ENCODE results near the gene EGFLAM.

The EGFLAM gene

DNA sequence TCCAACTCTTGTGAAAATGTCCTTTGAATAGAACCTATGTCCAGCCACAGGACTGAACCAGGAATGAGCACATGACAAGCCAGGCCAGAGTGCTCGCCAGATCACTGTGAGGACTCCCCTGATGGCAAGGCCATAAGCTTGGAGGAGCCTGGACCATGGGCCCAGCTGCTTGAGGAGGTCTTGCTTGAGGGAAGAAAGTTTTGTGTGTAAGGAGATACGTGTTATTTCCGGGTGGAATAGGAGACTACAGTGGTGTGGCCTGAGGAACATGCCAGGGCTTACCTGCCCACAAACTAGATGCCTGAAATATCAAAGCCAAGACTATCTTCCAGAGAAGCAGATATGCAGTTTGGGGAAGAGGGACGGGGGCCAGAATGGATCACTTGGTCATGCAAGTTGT lies 213.3 kb downstream of the EGFLAM start:
- DNase-seq (ENCODE audit: low read depth), result no peak

DNA sequence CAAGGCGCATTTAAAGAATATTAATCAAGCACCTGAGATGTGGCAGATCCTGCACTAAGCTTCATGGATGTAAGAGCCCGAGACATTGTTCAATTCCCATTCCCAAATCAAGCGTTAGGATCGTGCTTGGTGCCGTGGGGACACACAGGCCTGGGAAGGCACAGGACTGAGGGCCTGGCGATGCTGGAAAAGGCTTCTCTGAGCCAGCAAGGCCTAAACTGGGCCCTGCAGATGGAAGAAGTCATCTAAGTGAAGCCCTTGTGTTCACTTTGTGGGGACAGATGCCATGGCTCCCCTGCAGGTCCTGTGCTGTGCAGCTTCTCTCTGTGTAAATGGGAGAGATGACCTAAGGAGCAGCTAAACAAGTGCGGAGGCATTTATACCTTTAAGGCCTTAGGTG lies 214.2 kb downstream of the EGFLAM start:
- DNase-seq (ENCODE audit: low read depth), result no peak

DNA sequence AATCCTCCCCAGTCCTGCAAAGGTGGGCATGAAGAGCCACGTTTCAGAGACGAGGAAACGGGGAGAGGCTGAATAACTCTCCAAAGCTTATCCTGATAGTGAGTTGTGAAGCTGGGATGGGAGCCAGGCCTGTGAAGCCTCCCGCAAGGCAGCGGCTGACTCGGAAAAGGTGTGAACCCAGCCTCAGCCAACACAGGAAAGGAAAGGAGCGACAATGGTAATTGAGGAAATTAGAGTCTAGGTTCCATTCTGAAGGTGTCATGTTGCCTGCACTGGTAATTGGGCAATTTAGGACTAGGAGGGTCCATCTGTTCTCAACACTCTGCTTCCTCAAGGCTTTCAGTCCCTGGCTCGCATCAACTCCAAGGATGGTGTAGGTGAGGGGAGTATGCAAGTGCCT lies 214.6 kb downstream of the EGFLAM start:
- DNase-seq (ENCODE audit: low read depth), result no peak

DNA sequence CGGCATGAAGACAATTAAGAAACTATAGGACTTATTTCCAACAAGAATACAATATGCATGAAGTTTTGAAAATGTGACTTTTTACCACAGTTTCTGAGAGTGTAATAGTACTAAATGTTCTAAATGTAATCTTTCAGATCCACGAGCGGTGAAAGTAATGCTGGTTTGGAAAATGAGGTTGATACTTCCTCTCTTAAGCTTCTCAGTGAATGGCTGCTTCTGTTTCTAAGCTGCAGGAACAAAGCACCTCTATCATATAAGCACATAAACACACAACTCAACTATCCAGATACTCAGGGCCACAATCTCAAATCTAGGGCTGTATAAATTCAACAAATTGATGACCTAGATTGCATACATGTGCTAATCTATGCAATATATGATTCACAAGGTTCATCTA lies 219.8 kb downstream of the EGFLAM start:
- DNase-seq (ENCODE audit: low read depth), result no peak

DNA sequence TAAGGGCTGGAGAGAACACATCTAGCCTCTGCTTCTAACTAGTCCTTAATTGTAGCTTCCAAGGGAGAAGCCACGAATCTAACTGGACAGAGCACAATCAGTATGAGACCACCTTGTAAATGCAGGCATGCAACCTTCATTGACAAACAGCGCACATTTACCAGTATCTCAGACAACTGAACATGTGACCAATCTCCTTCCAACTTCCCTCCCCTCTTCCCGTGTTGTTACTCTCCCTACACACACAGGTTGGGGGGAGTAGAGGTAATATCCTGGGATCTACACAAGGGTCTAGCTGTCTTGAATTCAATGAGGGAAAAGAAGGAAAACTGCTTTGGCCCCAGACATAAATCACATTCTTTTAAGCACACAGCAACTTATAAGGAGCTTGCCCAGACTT lies 220.5 kb downstream of the EGFLAM start:
- no peak for DNase-seq (ENCODE audit: low read depth)

DNA sequence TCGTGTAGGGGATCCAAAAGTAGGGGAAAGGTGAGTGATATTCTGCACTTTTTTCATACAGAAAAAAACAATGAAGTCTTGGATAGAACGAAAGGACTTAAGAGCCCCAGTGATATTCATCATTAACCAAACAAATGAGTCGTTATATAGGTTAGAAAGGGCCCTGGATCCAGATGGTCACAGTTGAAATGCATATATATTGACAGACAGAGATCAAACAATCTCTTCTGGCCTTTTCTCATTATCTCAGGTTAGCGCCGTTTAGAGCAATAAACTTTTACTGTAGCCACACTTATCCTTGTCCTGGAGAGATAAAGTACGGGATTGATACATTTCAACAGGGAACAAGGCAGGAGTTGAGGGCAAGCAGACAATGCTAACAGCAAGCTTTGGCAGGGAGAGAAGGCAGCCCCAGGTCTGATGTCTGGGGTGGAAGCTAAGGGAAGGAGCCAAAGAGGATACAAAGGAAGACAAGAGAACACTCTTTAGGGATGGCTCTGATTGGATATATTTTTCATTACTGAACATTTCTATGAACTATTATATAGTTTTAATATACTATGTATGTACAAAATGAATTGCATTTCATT lies 221.1 kb downstream of the EGFLAM start:
- DNase-seq (ENCODE audit: low read depth), result no peak

DNA sequence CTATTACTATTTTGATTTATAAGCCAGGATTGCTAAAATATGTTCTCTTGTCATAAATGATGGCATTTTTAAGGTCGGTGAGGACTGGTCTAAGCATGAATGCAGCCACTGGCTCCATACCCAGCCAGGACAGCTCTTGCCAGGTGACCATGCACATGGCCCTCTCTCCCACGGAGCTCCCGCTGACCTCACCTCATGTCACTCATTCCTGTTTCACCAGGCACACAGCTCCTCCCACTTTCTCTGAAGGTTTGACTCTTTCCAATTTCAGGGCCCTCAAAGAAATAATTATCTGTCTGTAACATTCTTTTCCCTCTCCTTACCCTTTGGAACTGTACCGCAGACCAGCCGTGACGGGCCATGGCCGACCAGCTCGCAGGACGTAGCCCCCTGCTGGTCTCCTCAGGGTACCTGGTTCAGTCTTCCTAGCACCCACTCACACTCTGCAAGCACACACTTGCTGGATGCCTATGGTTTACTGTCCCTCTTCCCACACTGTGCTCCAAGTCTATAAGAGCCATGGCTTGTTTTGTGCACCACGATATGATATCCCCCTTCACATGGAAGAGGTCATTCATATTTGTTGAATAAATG lies 225.5 kb downstream of the EGFLAM start:
- no peak for DNase-seq (ENCODE audit: low read depth)

DNA sequence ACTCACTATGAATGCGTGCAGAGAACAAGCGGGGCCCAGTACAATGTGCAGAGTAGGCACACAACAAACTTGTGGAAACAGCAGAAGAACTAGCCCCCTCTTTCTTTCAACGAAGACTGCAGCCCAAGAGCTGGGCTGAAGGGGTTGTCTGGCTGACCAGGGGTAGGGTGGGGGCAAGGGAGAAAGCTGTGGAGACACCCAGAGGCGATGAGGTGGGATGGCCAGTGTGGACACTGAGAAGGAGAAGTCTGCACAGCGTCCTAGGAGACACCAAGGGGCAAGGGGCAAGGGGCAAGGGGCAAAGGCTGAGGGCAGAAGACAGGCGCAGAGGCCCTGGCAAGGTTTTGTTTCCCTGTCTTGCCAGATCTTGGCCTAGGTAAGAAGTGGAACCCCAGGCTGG lies 235.8 kb downstream of the EGFLAM start:
- DNase-seq (ENCODE audit: low read depth), result no peak

DNA sequence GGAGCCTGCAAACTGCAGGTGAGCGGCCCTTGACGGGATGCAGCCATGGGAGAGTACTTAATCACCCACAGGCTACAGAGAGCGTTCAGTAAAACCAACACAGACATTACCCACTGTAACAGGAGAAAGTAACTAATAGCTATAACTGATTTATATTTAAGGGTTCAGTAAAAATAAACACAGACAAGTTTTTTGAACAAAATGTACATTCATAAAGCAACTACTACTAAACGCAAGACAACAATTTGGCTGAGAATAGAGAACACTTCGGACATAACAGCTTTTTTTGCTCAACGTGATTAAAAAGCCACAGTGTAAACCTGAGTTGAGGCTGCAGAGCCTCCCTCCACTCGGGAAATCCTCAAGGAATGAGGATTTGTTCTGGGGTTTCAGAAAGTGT lies 236.4 kb downstream of the EGFLAM start:
- DNase-seq (ENCODE audit: low read depth), result no peak

DNA sequence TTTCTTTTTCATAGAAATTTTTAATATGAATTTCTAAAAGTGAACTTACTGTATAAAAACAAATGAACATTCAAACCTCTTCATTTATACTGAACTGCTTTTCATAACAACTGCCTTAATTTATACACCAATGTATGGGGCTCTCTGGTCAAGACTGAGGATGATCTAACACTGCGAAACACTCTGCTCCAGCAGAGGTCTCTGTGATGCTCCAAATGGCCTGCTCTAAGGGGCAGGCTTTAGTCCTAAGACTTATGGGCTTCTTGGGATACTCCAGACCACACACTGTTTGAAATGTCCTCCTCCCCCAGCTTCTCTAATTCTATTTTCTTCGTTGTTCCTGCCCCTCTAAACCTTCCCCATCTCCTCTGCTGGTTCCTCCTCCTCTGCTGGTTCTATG lies 239.6 kb downstream of the EGFLAM start:
- DNase-seq (ENCODE audit: low read depth), result no peak

DNA sequence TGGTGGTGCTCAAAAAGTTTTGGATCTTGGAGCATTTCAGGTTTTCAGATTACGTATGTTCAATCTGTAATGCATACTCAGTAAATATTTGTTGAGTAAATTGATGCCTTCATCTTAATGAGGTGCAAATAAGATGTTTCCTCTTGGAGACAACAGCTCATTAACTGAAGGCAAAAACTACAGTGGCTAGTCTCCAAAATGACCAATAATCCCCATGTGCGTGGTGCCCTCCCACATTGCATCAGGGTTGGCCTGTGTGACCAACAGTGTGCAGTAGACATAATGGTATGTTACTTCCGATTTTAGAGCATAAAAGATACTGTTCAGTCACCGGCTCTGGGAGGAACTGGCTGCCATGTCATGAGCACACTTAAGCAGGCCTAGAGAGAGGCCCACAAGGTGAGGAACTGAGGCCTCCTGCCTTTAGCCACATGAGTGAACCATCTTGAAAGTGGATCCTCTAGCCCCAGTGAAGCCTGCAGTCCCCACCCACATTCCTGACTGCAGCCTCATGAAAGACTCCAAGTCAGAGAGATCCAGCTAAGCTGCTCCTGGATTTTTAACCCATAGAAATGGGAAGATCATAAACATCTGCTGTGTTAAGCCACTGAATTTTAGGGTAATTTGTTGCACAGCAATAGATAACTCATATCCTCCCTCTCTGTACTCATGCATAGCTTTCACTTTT lies 242.4 kb downstream of the EGFLAM start:
- DNase-seq (ENCODE audit: low read depth), result peak; percentile 35

DNA sequence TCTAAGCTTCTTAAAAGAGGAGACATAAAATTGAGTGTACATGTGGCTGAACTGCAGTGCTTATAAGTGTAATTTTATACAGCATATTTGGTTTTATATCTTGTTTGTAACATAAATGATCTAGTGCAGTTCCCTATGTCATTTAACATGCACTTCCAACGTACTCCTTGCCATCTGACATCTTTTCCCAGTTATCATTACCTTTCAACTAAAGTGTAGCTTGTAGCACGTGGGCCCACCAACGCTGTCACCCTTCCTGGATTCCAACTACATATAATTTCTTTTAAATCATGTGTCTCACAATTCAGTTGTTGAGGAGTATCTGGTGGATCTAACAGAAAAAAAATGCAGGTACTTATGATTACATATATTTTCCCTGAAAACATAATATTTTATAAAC lies 247.9 kb downstream of the EGFLAM start:
- DNase-seq (ENCODE audit: low read depth), result no peak

DNA sequence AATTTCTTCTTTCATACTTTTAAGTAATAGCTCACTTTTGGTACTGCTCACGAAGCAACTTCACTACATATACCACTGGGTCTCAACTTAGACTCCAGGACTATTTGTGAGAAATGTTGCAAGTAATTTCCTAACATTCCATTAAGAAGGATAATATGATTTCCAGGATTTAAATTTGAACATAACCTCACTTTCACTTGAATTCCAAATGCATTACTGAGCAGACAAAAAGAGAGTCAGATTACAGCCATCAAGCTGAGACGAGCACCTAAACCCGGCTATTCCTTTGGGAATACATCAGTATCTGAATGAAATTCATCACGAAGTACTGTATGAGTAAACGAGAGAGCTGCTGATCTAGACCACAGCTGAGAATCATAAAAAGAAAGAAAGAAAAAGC lies 250.8 kb downstream of the EGFLAM start:
- peak; percentile 70 for DNase-seq (ENCODE audit: low read depth)

Data from non-pigmented ciliary epithelial cell (primary cell).